BE2C (cell line): ENCODE results near the gene NHLH1.

Experiments used
- DNase-seq: peaks from one replicate; pipeline ENCODE4 v3.0.0-alpha.2; 2020
- H3K27me3 ChIP-seq: fragments of 250-450 bp; sonication (Bioruptor Pico); 2 replicates; pipeline ENCODE4 v1.5.1; 2020; ENCODE audit warnings: mild to moderate bottlenecking
- H3K36me3 ChIP-seq: fragments of 250-450 bp; sonication (Bioruptor Pico); 2 replicates; pipeline ENCODE4 v1.5.1; 2020; ENCODE audit warnings: mild to moderate bottlenecking
- H3K4me1 ChIP-seq: fragments of 250-450 bp; sonication (Bioruptor Pico); 2 replicates; pipeline ENCODE4 v1.5.1; 2020
- H3K4me3 ChIP-seq: 2 replicates; pipeline ENCODE4 v1.5.1; 2011; ENCODE audit warnings: low read depth, low read length
- H3K9me3 ChIP-seq: fragments of 250-450 bp; sonication (Bioruptor Pico); 2 replicates; pipeline ENCODE4 v1.5.1; 2020
- CTCF ChIP-seq: IDR thresholded peaks from 2 replicates; pipeline ENCODE4 v1.5.1; 2012; ENCODE audit warnings: mild to moderate bottlenecking, low read depth, low read length

NHLH1 gene

DNA sequence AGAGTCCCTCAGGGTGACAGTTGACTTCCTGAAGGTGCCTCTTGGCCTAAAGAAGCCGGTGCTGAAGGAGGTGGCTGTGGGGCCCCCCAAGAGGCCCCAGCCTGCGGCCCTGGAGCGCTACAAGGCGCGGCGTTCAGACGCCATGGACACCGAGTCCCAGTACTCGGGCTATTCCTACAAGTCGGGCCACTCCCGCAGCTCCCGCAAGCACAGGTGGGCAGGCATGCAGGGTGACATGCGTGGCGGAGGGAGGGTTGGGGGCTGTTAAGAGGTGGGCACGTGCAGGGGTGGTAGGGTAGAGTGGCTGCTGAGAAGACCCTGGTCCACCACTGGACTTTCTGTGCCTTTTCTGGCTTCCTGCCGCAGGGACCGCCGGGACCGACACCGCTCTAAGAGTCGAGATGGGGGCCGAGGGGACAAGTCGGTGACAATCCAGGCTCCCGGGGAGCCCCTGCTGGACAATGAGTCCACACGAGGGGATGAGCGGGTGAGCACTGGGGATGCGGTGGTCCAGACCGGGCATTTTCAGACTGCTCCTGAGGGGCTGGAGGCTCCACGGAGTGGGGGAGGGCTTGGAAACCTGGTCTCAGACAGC lies 48.9 kb downstream of the NHLH1 start:
- no peak for DNase-seq
- H3K27me3 ChIP-seq, result no peaks in the 10 kb centered on the region
- H3K4me1 ChIP-seq, result no peaks in the 10 kb centered on the region
- H3K36me3 ChIP-seq, result no peaks in the 10 kb centered on the region
- TF ChIP-seq CTCF, result no peak
- H3K4me3 ChIP-seq, result no peak overlapping the region
- H3K9me3 ChIP-seq, result no peaks in the 10 kb centered on the region

GRCh38 chr1:160416369-160416768 lies 49.5 kb downstream of the NHLH1 start:
- Histone ChIP-seq H3K9me3 (no peaks in the 10 kb centered on the region), H3K4me3 (no peak overlapping the region), H3K27me3 (no peaks in the 10 kb centered on the region), H3K36me3 (no peaks in the 10 kb centered on the region), H3K4me1 (peaks cover 3% of the 10 kb centered on the region; the same call in 1 of the 2 replicates)
- DNase-seq, result peak; percentile 65
- peak; percentile 67 for TF ChIP-seq CTCF

DNA sequence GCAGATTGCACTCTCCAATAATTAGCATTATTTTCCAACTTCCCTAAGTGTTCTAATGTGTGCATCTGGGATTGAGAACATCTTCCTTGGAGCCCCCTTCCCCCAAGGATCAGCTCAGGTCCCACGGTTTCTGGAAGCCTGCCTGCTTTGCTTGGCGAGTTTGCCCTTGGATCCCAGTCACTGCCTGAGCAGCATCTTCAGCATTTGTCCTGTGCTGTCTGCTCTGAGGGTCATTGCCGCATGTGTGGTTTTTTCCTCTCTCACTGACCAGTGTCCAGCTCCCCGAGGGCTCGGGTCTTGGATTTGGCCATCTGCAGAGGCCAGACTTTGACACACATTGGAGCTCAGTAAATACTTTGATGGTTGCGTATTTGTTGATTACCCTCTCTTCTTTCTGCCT lies 51.6 kb downstream of the NHLH1 start:
- Histone ChIP-seq H3K27me3 (no peaks in the 10 kb centered on the region), H3K36me3 (no peaks in the 10 kb centered on the region), H3K9me3 (no peaks in the 10 kb centered on the region), H3K4me1 (peaks cover 3% of the 10 kb centered on the region; the same call in 1 of the 2 replicates), H3K4me3 (no peak overlapping the region)
- no peak for DNase-seq
- TF ChIP-seq CTCF, result no peak

GRCh38 chr1:160419150-160419837 lies 52.4 kb downstream of the NHLH1 start:
- Histone ChIP-seq H3K9me3 (no peaks in the 10 kb centered on the region), H3K4me3 (no peak overlapping the region), H3K4me1 (peaks cover 3% of the 10 kb centered on the region; the same call in 1 of the 2 replicates), H3K27me3 (no peaks in the 10 kb centered on the region), H3K36me3 (no peaks in the 10 kb centered on the region)
- DNase-seq, result no peak
- no peak for TF ChIP-seq CTCF

GRCh38 chr1:160419838-160420169 lies 52.9 kb downstream of the NHLH1 start:
- no peak for DNase-seq
- Histone ChIP-seq H3K4me1 (peaks cover 3% of the 10 kb centered on the region; the same call in 1 of the 2 replicates), H3K4me3 (no peak overlapping the region), H3K27me3 (no peaks in the 10 kb centered on the region), H3K9me3 (no peaks in the 10 kb centered on the region), H3K36me3 (no peaks in the 10 kb centered on the region)
- TF ChIP-seq CTCF, result no peak
